ENCODE results near the gene IPPK.
"Not testable (repeated sequence)": the region's sequence is repeated elsewhere in the genome, so short reads cannot be mapped to it uniquely, and the experiment has no call there.

Gene IPPK

GRCh38 chr9:92599938-92600461 is 69.9 kb downstream of the IPPK start:
- peaks cover 13% of the 10 kb centered on the region for H3K36me3 Mint-ChIP-seq (ENCODE audit: low read depth)
- peaks cover 4% of the 10 kb centered on the region for H3K27me3 Mint-ChIP-seq (ENCODE audit: low read depth, poor library complexity)
- H3K9me3 Mint-ChIP-seq, result peaks cover 21% of the 10 kb centered on the region
- H3K4me1 Mint-ChIP-seq, result peaks cover 30% of the 10 kb centered on the region
- no peak for DNase-seq
- H3K27ac Mint-ChIP-seq, result peak overlapping the region; percentile 61
- no peak overlapping the region for H3K4me3 Mint-ChIP-seq
- TF ChIP-seq CTCF (IDR thresholded peaks at IDR 0.05), result no peak

DNA sequence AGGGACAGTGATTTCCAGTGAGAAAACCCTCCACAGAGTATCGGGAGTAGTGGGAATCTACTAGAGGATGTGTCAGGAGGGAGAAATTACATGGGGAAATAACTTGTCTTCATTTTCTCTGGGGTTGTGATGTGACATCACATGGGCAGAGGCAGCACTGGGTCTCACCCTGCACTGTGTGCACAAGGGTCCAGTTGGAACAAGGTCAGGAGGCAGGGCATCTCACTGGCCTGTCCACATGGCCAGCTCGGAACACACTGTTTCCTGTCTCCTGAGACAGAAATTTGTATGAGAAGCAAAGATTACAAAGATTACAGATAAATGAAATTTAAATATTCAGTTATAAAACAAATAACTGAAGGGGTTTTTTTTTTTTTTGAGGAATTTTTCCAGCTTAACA is 71.5 kb downstream of the IPPK start:
- Mint-ChIP-seq H3K9me3 (peaks cover 4% of the 10 kb centered on the region), H3K27ac (no peak overlapping the region), H3K4me1 (peaks cover 30% of the 10 kb centered on the region), H3K27me3 (ENCODE audit: low read depth, poor library complexity) (peaks cover 4% of the 10 kb centered on the region), H3K4me3 (no peak overlapping the region), H3K36me3 (ENCODE audit: low read depth) (peaks cover 2% of the 10 kb centered on the region)
- DNase-seq, result no peak
- no peak for TF ChIP-seq CTCF (IDR thresholded peaks at IDR 0.05)

DNA sequence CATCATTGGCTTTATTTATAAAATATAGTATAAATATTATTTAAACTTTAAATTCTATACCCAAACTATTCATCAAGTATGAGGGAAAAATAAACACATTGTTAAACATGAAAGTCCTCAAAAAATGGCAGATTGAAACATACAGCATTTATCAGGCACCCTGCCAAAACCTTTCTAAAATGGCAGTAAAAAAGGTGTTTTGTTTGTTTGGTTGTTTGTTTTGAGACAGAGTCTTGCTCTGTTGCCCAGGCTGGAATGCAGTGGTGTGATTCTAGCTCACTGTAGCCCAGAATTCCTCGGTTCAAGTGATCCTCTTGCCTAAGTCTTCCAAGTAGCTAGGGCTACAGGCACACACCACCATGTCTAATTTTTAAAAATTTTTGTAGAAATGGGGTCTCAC is 74.0 kb downstream of the IPPK start:
- TF ChIP-seq CTCF (IDR thresholded peaks at IDR 0.05), result no peak

DNA sequence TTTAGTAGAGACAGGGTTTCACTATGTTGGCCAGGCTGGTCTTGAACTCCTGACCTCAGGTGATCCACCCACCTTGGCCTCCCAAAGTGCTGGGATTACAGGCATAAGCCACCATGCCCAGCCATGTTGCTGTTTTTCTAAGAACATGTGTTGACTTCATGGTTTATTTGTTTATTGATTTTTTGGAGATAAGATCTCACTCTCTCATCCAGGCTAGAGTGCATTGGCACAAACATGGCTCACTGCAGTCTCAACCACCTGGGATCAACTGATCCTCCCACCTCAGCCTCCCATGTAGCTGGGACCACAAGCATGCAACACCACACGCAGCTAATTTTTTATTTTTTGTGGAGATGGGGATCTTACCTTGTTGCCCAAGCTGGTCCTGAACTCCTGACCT is 74.9 kb downstream of the IPPK start:
- not testable (repeated sequence) for H3K36me3 Mint-ChIP-seq (ENCODE audit: low read depth); H3K4me3 Mint-ChIP-seq; H3K27ac Mint-ChIP-seq; H3K27me3 Mint-ChIP-seq (ENCODE audit: low read depth, poor library complexity); H3K9me3 Mint-ChIP-seq; DNase-seq
- peaks cover 11% of the 10 kb centered on the region for H3K4me1 Mint-ChIP-seq

More for the DNA sequence above, 74.0 kb downstream of the IPPK start:
- Mint-ChIP-seq H3K4me3 (no peak overlapping the region), H3K4me1 (peaks cover 20% of the 10 kb centered on the region), H3K36me3 (ENCODE audit: low read depth) (no peaks in the 10 kb centered on the region), H3K27me3 (ENCODE audit: low read depth, poor library complexity) (peaks cover 6% of the 10 kb centered on the region), H3K27ac (no peak overlapping the region), H3K9me3 (no peaks in the 10 kb centered on the region)
- no peak for DNase-seq

DNA sequence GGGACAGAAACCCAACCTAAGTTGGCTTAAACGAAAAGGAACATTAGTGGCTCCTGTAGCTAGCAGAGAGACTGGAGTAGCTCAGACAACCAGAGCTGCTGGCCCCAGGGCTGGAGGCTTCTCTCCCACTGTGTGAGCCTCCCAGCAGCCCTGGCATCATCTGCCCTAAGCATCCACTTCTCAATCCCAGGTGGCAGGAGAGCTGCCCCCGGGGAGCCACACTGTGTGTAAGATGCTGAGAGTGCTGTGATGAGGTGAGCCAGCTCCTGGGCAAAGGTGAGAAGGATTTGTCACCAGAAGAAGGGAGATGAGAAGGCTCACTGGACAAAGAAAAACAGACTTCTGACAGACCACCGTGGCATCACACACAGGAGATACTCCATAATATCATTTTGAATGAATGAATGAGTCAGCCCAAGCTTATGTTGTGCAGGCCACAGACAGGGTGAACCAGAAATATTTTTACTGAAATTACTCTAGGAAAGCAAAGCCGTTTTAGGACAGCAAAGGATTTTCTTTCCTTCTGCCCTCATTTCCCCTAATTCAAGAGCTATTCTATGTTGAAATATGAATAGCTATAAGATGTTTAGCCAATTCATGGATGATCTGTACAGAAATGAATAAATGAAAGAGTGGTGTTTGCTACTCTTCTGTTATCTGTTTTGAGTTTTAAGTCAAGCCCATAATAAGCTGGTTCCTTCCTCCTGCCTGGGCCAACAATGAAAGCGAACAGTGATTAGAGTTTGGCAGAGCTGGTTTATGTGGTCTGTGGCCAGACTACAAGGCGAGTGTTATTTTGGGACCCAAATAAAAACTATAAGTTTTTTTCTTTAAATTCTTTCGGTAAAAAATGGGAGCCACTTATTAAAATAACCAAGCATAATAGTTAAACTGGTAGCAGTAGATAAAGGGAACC is 76.7 kb downstream of the IPPK start:
- Mint-ChIP-seq H3K27me3 (ENCODE audit: low read depth, poor library complexity) (peaks cover 9% of the 10 kb centered on the region), H3K36me3 (ENCODE audit: low read depth) (no peaks in the 10 kb centered on the region), H3K9me3 (no peaks in the 10 kb centered on the region), H3K4me3 (no peak overlapping the region), H3K4me1 (peaks cover 4% of the 10 kb centered on the region), H3K27ac (no peak overlapping the region)
- no peak for TF ChIP-seq CTCF (IDR thresholded peaks at IDR 0.05)
- no peak for DNase-seq

DNA sequence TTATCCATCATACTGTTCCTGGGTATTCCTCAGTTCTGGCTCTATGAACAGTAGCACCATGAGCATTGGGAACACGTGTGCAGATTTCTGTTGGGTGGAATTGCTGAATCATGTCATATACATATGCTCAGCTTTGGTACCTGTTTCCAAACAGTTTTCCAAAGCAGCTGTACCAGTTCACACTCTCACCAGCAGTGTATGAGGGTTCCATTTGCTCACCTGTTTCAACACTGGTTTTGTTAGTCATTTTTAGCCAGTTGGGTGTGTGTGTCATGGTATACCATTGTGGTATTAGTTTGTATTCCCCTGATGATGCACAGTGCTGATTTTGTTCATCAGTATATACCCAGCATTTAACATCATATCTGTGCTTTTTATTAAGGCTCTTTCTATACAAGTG is 77.4 kb downstream of the IPPK start:
- H3K36me3 Mint-ChIP-seq (ENCODE audit: low read depth), result no peaks in the 10 kb centered on the region
- H3K9me3 Mint-ChIP-seq, result peaks cover under 1% of the 10 kb centered on the region
- TF ChIP-seq CTCF (IDR thresholded peaks at IDR 0.05), result no peak
- H3K27ac Mint-ChIP-seq, result no peak overlapping the region
- H3K4me1 Mint-ChIP-seq, result no peaks in the 10 kb centered on the region
- H3K27me3 Mint-ChIP-seq (ENCODE audit: low read depth, poor library complexity), result peaks cover 9% of the 10 kb centered on the region
- DNase-seq, result no peak
- H3K4me3 Mint-ChIP-seq, result no peak overlapping the region
